Osteocyte (in vitro differentiated cells): ENCODE measurements around the gene NOS1AP. TPM values are rescaled to one million over a fixed set of nuclear protein-coding genes. Genes with fewer than 3 reads are reported as not detected.

Experiments used
- DNase-seq: peaks from one replicate; pipeline ENCODE4 v3.0.0; 2021; ENCODE audit warnings: mixed read lengths; ENCODE audit not compliant: unreplicated experiment; ENCODE audit errors: extremely low spot score
- H3K27ac Mint-ChIP-seq: one replicate; pipeline ENCODE4 v1.8.0; 2021; ENCODE audit warnings: mild to moderate bottlenecking, mixed read lengths; ENCODE audit not compliant: unreplicated experiment
- H3K27me3 Mint-ChIP-seq: one replicate; pipeline ENCODE4 v1.8.0; 2021; ENCODE audit warnings: mixed read lengths; ENCODE audit not compliant: unreplicated experiment
- H3K36me3 Mint-ChIP-seq: one replicate; pipeline ENCODE4 v1.8.0; 2021; ENCODE audit warnings: mixed read lengths; ENCODE audit not compliant: unreplicated experiment
- H3K4me1 Mint-ChIP-seq: one replicate; pipeline ENCODE4 v1.8.0; 2021; ENCODE audit warnings: mixed read lengths; ENCODE audit not compliant: unreplicated experiment
- H3K4me3 Mint-ChIP-seq: one replicate; pipeline ENCODE4 v1.8.0; 2021; ENCODE audit warnings: mild to moderate bottlenecking, moderate library complexity, mixed read lengths; ENCODE audit not compliant: unreplicated experiment
- H3K9me3 Mint-ChIP-seq: one replicate; pipeline ENCODE4 v1.8.0; 2021; ENCODE audit warnings: mixed read lengths; ENCODE audit not compliant: unreplicated experiment
- total RNA-seq: library from RNA; stranded (reverse); gene quantifications from 2 replicates; pipeline ENCODE4 v1.2.1, GENCODE V29; 2021
- TF ChIP-seq, protein P1 (sequence below): fragments of 200-600 bp; sonication (generic); IDR thresholded peaks from 2 replicates; pipeline ENCODE4 v1.5.0; 2021; ENCODE audit warnings: antibody characterized with exemption, mild to moderate bottlenecking, moderate library complexity

The NOS1AP gene
- total RNA-seq, 1 donor from 2014 or later = 2.5 TPM

- H3K36me3 Mint-ChIP-seq = peaks cover 7% of the 10 kb centered on the region
- peaks cover 9% of the 10 kb centered on the region for H3K9me3 Mint-ChIP-seq
- peak within 1 kb of the TSS; percentile 93 for H3K4me3 Mint-ChIP-seq
- TF ChIP-seq, protein P1, sequence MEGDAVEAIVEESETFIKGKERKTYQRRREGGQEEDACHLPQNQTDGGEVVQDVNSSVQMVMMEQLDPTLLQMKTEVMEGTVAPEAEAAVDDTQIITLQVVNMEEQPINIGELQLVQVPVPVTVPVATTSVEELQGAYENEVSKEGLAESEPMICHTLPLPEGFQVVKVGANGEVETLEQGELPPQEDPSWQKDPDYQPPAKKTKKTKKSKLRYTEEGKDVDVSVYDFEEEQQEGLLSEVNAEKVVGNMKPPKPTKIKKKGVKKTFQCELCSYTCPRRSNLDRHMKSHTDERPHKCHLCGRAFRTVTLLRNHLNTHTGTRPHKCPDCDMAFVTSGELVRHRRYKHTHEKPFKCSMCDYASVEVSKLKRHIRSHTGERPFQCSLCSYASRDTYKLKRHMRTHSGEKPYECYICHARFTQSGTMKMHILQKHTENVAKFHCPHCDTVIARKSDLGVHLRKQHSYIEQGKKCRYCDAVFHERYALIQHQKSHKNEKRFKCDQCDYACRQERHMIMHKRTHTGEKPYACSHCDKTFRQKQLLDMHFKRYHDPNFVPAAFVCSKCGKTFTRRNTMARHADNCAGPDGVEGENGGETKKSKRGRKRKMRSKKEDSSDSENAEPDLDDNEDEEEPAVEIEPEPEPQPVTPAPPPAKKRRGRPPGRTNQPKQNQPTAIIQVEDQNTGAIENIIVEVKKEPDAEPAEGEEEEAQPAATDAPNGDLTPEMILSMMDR = peak; percentile 70
- H3K27ac Mint-ChIP-seq = peak within 1 kb of the TSS; percentile 84
- peak; percentile 89 for DNase-seq
- no peaks in the 10 kb centered on the region for H3K27me3 Mint-ChIP-seq
- H3K4me1 Mint-ChIP-seq = peaks cover 48% of the 10 kb centered on the region
These were observed 45.7 kb upstream of the NOS1AP start, which contains the start of gene OLFML2B for GRCh38 chr1:162023547-162024501. OLFML2B (minus strand) TSS chr1:162023869; CDS start chr1:162023430, 439 bp downstream.

DNA sequence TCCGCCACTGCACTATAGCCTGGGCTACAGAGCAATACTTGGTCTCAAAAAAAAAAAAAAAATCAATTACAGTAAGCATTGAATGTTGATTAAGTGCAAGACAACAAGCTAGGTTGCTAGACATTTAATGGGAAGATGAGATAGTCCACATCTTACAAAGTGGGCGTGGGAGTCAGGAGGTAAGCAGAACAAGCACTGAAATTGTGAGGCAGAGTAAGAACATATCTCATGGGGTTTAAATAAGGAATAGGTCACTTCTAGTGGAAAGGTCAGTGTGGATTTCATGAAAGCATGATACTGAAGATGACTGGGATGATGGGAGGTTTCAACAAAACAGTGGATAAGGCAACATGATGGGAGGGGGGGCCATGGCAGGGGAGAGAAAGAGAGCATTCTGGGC is 44.0 kb upstream of the NOS1AP start:
- H3K4me1 Mint-ChIP-seq = peaks cover 31% of the 10 kb centered on the region
- no peak overlapping the region for H3K4me3 Mint-ChIP-seq
- H3K27ac Mint-ChIP-seq = no peak overlapping the region
- no peaks in the 10 kb centered on the region for H3K36me3 Mint-ChIP-seq
- H3K9me3 Mint-ChIP-seq = peaks cover 9% of the 10 kb centered on the region
- H3K27me3 Mint-ChIP-seq = no peaks in the 10 kb centered on the region
- TF ChIP-seq, protein P1 = no peak
- DNase-seq = no peak

DNA sequence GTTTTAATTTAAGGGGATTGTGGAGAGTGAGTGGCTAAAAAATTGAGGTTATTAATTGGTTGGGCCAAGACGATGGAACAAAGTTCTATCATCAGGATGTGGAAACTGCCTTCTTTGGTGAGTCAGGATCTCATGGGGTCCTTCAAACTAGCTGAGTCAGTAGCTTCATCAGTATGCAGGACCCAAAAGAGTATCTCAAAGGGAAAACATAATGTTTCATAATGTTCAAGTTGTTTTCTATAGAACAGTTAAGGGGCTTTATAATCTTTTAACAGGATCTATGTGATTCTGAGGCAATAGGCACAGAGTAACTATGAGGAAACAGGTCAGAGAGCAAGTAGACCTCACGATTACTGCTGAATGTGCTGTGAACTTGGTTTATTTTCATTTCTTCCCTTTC is 42.6 kb upstream of the NOS1AP start:
- H3K36me3 Mint-ChIP-seq = no peaks in the 10 kb centered on the region
- H3K4me3 Mint-ChIP-seq = no peak overlapping the region
- H3K27ac Mint-ChIP-seq = no peak overlapping the region
- no peak for DNase-seq
- H3K27me3 Mint-ChIP-seq = no peaks in the 10 kb centered on the region
- TF ChIP-seq, protein P1 = no peak
- H3K9me3 Mint-ChIP-seq = peaks cover 9% of the 10 kb centered on the region
- H3K4me1 Mint-ChIP-seq = peaks cover 18% of the 10 kb centered on the region

GRCh38 chr1:162028726-162029125 is 40.8 kb upstream of the NOS1AP start:
- H3K4me3 Mint-ChIP-seq = no peak overlapping the region
- DNase-seq = no peak
- peaks cover 9% of the 10 kb centered on the region for H3K9me3 Mint-ChIP-seq
- H3K36me3 Mint-ChIP-seq = no peaks in the 10 kb centered on the region
- H3K4me1 Mint-ChIP-seq = peaks cover 8% of the 10 kb centered on the region
- peaks cover under 1% of the 10 kb centered on the region for H3K27me3 Mint-ChIP-seq
- H3K27ac Mint-ChIP-seq = no peak overlapping the region
- TF ChIP-seq, protein P1 = no peak

DNA sequence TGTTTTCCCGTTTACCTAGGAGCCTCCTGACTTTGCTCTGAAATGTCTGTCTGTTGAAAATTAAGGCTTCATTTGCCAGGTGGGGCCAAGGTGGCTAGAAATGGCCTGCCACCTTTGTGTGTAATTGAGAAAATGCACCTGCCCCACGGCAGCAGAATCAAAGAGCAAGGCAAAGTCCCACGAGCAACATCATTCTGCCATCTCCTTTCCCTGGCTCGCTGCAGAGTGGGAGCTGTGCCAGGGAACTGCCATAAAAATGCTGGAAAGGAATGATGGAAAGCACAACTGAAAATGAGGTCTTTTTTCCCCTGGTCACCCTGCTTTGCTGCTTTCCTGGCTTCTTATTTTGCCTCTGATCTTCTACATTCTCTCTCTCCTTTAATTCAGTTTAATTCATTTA is 40.3 kb upstream of the NOS1AP start:
- Mint-ChIP-seq H3K36me3 (no peaks in the 10 kb centered on the region), H3K27me3 (peaks cover 3% of the 10 kb centered on the region), H3K4me3 (no peak overlapping the region), H3K9me3 (peaks cover 9% of the 10 kb centered on the region), H3K4me1 (peaks cover 9% of the 10 kb centered on the region), H3K27ac (no peak overlapping the region)
- DNase-seq = no peak
- TF ChIP-seq, protein P1 = no peak
